Activated T-helper 9 cell treated with anti-CD3 and anti-CD28 coated beads, Interleukin-2, amount 50 U/mL, for 16 hours (primary cell): Measurements from ENCODE around the gene EEF1A2.

ENCODE experiments used
- DNase-seq: peaks from one replicate; pipeline ENCODE4 v3.0.0-alpha.2; 2020; ENCODE audit warnings: low read depth

The EEF1A2 gene

GRCh38 chr20:63498960-63499337 is at the start of gene EEF1A2:
EEF1A2 (minus strand) TSS chr20:63499083; CDS start chr20:63497763, 1,320 bp downstream.
- DNase-seq = peak; percentile 41

- DNase-seq = no peak
These were observed 49.7 kb upstream of the EEF1A2 start for GRCh38 chr20:63548542-63548941.

- DNase-seq = no peak
These were observed 49.0 kb upstream of the EEF1A2 start, which contains the start of gene SRMS for GRCh38 chr20:63547725-63548480. SRMS (minus strand) TSS chr20:63547749; CDS start chr20:63547463, 286 bp downstream.

GRCh38 chr20:63546956-63547724 is 48.3 kb upstream of the EEF1A2 start:
- no peak for DNase-seq

GRCh38 chr20:63546256-63546955 is 47.5 kb upstream of the EEF1A2 start:
- no peak for DNase-seq

- no peak for DNase-seq
These were observed 46.9 kb upstream of the EEF1A2 start for GRCh38 chr20:63545814-63546213.

- DNase-seq = no peak
These were observed 46.2 kb upstream of the EEF1A2 start for GRCh38 chr20:63544958-63545516.

- DNase-seq = no peak
These were observed 45.5 kb upstream of the EEF1A2 start for GRCh38 chr20:63544241-63544957.

GRCh38 chr20:63543733-63544132 is 44.9 kb upstream of the EEF1A2 start:
- DNase-seq = no peak

GRCh38 chr20:63543131-63543530 is 44.2 kb upstream of the EEF1A2 start:
- DNase-seq = no peak

- no peak for DNase-seq
These were observed 43.8 kb upstream of the EEF1A2 start for GRCh38 chr20:63542696-63543095.

- no peak for DNase-seq
These were observed 43.2 kb upstream of the EEF1A2 start for GRCh38 chr20:63542031-63542559.

GRCh38 chr20:63541371-63541770 is 42.5 kb upstream of the EEF1A2 start:
- no peak for DNase-seq

GRCh38 chr20:63540417-63541186 is 41.7 kb upstream of the EEF1A2 start:
- DNase-seq = no peak

- DNase-seq = no peak
These were observed 40.8 kb upstream of the EEF1A2 start for GRCh38 chr20:63539441-63540370.

- DNase-seq = no peak
These were observed 40.2 kb upstream of the EEF1A2 start for GRCh38 chr20:63539092-63539430.

- no peak for DNase-seq
These were observed 39.6 kb upstream of the EEF1A2 start for GRCh38 chr20:63538204-63539091.

GRCh38 chr20:63537525-63538203 is 38.8 kb upstream of the EEF1A2 start:
- peak; percentile 92 for DNase-seq
